GDM1 (cell line): ENCODE data around the gene TP73.

ENCODE experiments used
- DNase-seq: peaks from one replicate; lab custom pipeline; 2025; lab: John Stamatoyannopoulos, UW

TP73 gene

GRCh38 chr1:3634059-3634800, 18.1 kb upstream of the TP73 start:
- no peak for DNase-seq

GRCh38 chr1:3636080-3636479, 16.2 kb upstream of the TP73 start:
- DNase-seq: no peak

GRCh38 chr1:3636531-3636930, 15.8 kb upstream of the TP73 start:
- no peak for DNase-seq

GRCh38 chr1:3638027-3638426, 14.3 kb upstream of the TP73 start:
- DNase-seq: no peak

- no peak for DNase-seq
Observed at GRCh38 chr1:3638676-3639075, 13.6 kb upstream of the TP73 start.

GRCh38 chr1:3639397-3639911, 12.9 kb upstream of the TP73 start:
- DNase-seq: no peak

- no peak for DNase-seq
Observed at GRCh38 chr1:3640121-3640837, 12.0 kb upstream of the TP73 start.

GRCh38 chr1:3641046-3641760, 11.1 kb upstream of the TP73 start:
- DNase-seq: no peak

- DNase-seq: no peak
Observed at GRCh38 chr1:3641816-3642215, 10.5 kb upstream of the TP73 start.

GRCh38 chr1:3642919-3643675, 9.2 kb upstream of the TP73 start:
- no peak for DNase-seq

GRCh38 chr1:3644273-3644672, 8.0 kb upstream of the TP73 start:
- no peak for DNase-seq

- no peak for DNase-seq
Observed at GRCh38 chr1:3645247-3645646, 7.1 kb upstream of the TP73 start.

GRCh38 chr1:3645666-3646355, 6.5 kb upstream of the TP73 start:
- DNase-seq: no peak

- no peak for DNase-seq
Observed at GRCh38 chr1:3646596-3646995, 5.7 kb upstream of the TP73 start.

GRCh38 chr1:3649342-3650247, 2.7 kb upstream of the TP73 start, which contains the start of gene WRAP73:
Gene WRAP73, minus strand, starts transcription at chr1:3650103. Its CDS starts 104 bp downstream, at chr1:3649999.
- peak; percentile 85 for DNase-seq

- DNase-seq: no peak
Observed at GRCh38 chr1:3650248-3651025, 1.9 kb upstream of the TP73 start.

GRCh38 chr1:3651026-3651929, 1.0 kb upstream of the TP73 start:
- no peak for DNase-seq

- peak; percentile 5 for DNase-seq
Observed at GRCh38 chr1:3652548-3653285, 401 bp downstream of the TP73 start.
